Mucosa of rectum (tissue), 2 donors: ENCODE data around the gene RPS2.

Experiments
- H3K27ac ChIP-seq, 2 donors: one replicate each; pipeline ENCODE4 v1.7.0; 2013; ENCODE audit warnings: inconsistent platforms in 2 of 2, low read depth in 2 of 2, low read length in 2 of 2
- H3K27me3 ChIP-seq, 2 donors: one replicate each; pipeline ENCODE4 v1.7.0; 2013; ENCODE audit warnings: low read length in 2 of 2; ENCODE audit not compliant: control insufficient read depth in 2 of 2, insufficient read depth in 2 of 2
- H3K36me3 ChIP-seq, 2 donors: one replicate each; pipeline ENCODE4 v1.7.0; 2013; ENCODE audit warnings: low read length in 2 of 2; ENCODE audit not compliant: control insufficient read depth in 2 of 2, insufficient read depth in 2 of 2
- H3K4me1 ChIP-seq, 2 donors: one replicate each; pipeline ENCODE4 v1.7.0; 2013; ENCODE audit warnings: low read length in 2 of 2, mild to moderate bottlenecking in 1 of 2; ENCODE audit not compliant: control insufficient read depth in 2 of 2, insufficient read depth in 2 of 2
- H3K4me3 ChIP-seq, 2 donors: one replicate each; pipeline ENCODE4 v1.7.0; 2013; ENCODE audit warnings: low read length in 2 of 2
- H3K9ac ChIP-seq, 2 donors: one replicate each; pipeline ENCODE4 v1.7.0; 2013; ENCODE audit warnings: low read length in 2 of 2, low read depth in 1 of 2, mild to moderate bottlenecking in 1 of 2
- H3K9me3 ChIP-seq, 2 donors: one replicate each; pipeline ENCODE4 v1.7.0; 2013; ENCODE audit warnings: low read length in 2 of 2; ENCODE audit not compliant: control insufficient read depth in 2 of 2
- donor health status: healthy.
- donor health status: Normal muscosa, but diverticular disease.

RPS2 gene

GRCh38 chr16:1913327-1914083 lies 51.1 kb downstream of the RPS2 start:
- Histone ChIP-seq H3K27me3 (peaks cover 9 to 17% of the 10 kb centered on the region in 2 donors), H3K4me3 (no peak overlapping the region), H3K36me3 (no peaks in the 10 kb centered on the region), H3K9me3 (no peaks in the 10 kb centered on the region), H3K9ac (peak overlapping the region; percentile 24 to 73), H3K4me1 (peaks cover 31 to 42% of the 10 kb centered on the region in 2 donors), H3K27ac (peak overlapping the region; percentile 76 to 84)

- H3K9ac ChIP-seq: no peak overlapping the region
- peaks cover 31 to 42% of the 10 kb centered on the region in 2 donors for H3K4me1 ChIP-seq
- peaks cover 5 to 11% of the 10 kb centered on the region in 2 donors for H3K27me3 ChIP-seq
Measured at GRCh38 chr16:1912215-1912543, 52.4 kb downstream of the RPS2 start.

More at GRCh38 chr16:1912215-1912543, 52.4 kb downstream of the RPS2 start:
- Histone ChIP-seq H3K27ac (no peak overlapping the region), H3K4me3 (no peak overlapping the region), H3K9me3 (no peaks in the 10 kb centered on the region), H3K36me3 (no peaks in the 10 kb centered on the region)
